KMS-11 (cell line): ENCODE data around the gene TTC28.

ENCODE experiments used
- H2AFZ ChIP-seq: fragments of 200-600 bp; sonication (generic); 2 replicates; pipeline ENCODE4 v1.6.1; 2016; ENCODE audit warnings: antibody characterized with exemption, mixed run types, low read depth
- H3K27ac ChIP-seq: fragments of 200-600 bp; sonication (generic); 2 replicates; pipeline ENCODE4 v1.6.1; 2016; ENCODE audit warnings: mild to moderate bottlenecking, mixed run types
- H3K27me3 ChIP-seq: fragments of 200-600 bp; sonication (generic); 2 replicates; pipeline ENCODE4 v1.6.1; 2017; ENCODE audit warnings: mild to moderate bottlenecking, low read depth, mixed run types, moderate library complexity; ENCODE audit not compliant: insufficient read depth
- H3K36me3 ChIP-seq: fragments of 200-600 bp; sonication (generic); 2 replicates; pipeline ENCODE4 v1.6.1; 2017; ENCODE audit warnings: mild to moderate bottlenecking, mixed run types; ENCODE audit not compliant: insufficient read depth
- H3K4me1 ChIP-seq: fragments of 200-600 bp; sonication (generic); 2 replicates; pipeline ENCODE4 v1.6.1; 2016; ENCODE audit warnings: mild to moderate bottlenecking, low read depth, mixed run types; ENCODE audit not compliant: poor library complexity, severe bottlenecking
- H3K4me2 ChIP-seq: fragments of 200-600 bp; sonication (generic); 2 replicates; pipeline ENCODE4 v1.7.0; 2016; ENCODE audit warnings: mild to moderate bottlenecking, mixed run types
- H3K4me3 ChIP-seq: fragments of 200-600 bp; sonication (generic); IDR thresholded peaks from 2 replicates; pipeline ENCODE4 v1.6.1; 2017; ENCODE audit warnings: low read depth, low read length, mixed read lengths; ENCODE audit not compliant: insufficient read depth
- H3K79me2 ChIP-seq: fragments of 200-600 bp; sonication (generic); 2 replicates; pipeline ENCODE4 v1.6.1; 2016; ENCODE audit warnings: low read depth, mixed run types; ENCODE audit not compliant: insufficient read depth
- H3K9ac ChIP-seq: fragments of 200-600 bp; sonication (generic); 2 replicates; pipeline ENCODE4 v1.6.1; 2016; ENCODE audit warnings: mild to moderate bottlenecking, mixed run types
- H4K20me1 ChIP-seq: fragments of 200-600 bp; sonication (generic); 2 replicates; pipeline ENCODE4 v1.6.1; 2016; ENCODE audit warnings: mild to moderate bottlenecking, mixed run types; ENCODE audit not compliant: insufficient read depth
- CTCF ChIP-seq: fragments of 200-600 bp; sonication (generic); conservative IDR thresholded peaks from 2 replicates; pipeline ENCODE4 v1.6.1; 2017; ENCODE audit warnings: low read depth, mild to moderate bottlenecking, antibody characterized with exemption, low read length, moderate library complexity, mixed read lengths

Gene TTC28

GRCh38 chr22:28250036-28250695, 429.5 kb downstream of the TTC28 start:
- Histone ChIP-seq H3K4me3 (no peak overlapping the region), H3K79me2 (no peaks in the 10 kb centered on the region), H4K20me1 (no peaks in the 10 kb centered on the region), H2AFZ (no peak overlapping the region), H3K27me3 (no peaks in the 10 kb centered on the region), H3K4me2 (no peak overlapping the region), H3K27ac (no peak overlapping the region), H3K36me3 (no peaks in the 10 kb centered on the region), H3K9ac (no peak overlapping the region), H3K4me1 (no peaks in the 10 kb centered on the region)
- TF ChIP-seq CTCF, result no peak

- no peak overlapping the region for H3K4me3 ChIP-seq
- H3K27ac ChIP-seq, result no peak overlapping the region
- no peaks in the 10 kb centered on the region for H3K36me3 ChIP-seq
- TF ChIP-seq CTCF, result no peak
- no peak overlapping the region for H3K4me2 ChIP-seq
- no peak overlapping the region for H2AFZ ChIP-seq
- H4K20me1 ChIP-seq, result no peaks in the 10 kb centered on the region
- no peak overlapping the region for H3K9ac ChIP-seq
- no peaks in the 10 kb centered on the region for H3K79me2 ChIP-seq
- H3K4me1 ChIP-seq, result no peaks in the 10 kb centered on the region
- H3K27me3 ChIP-seq, result no peaks in the 10 kb centered on the region
Measured at GRCh38 chr22:28249402-28249801, 430.2 kb downstream of the TTC28 start.

GRCh38 chr22:28247667-28248363, 431.8 kb downstream of the TTC28 start:
- no peaks in the 10 kb centered on the region for H3K79me2 ChIP-seq
- no peak overlapping the region for H3K4me3 ChIP-seq
- H2AFZ ChIP-seq, result no peak overlapping the region
- TF ChIP-seq CTCF, result no peak
- H3K36me3 ChIP-seq, result no peaks in the 10 kb centered on the region
- H3K4me1 ChIP-seq, result no peaks in the 10 kb centered on the region
- H3K27ac ChIP-seq, result no peak overlapping the region
- H3K4me2 ChIP-seq, result no peak overlapping the region
- no peaks in the 10 kb centered on the region for H4K20me1 ChIP-seq
- no peak overlapping the region for H3K9ac ChIP-seq
- no peaks in the 10 kb centered on the region for H3K27me3 ChIP-seq

GRCh38 chr22:28247136-28247535, 432.5 kb downstream of the TTC28 start:
- H3K36me3 ChIP-seq, result no peaks in the 10 kb centered on the region
- no peak for TF ChIP-seq CTCF
- no peaks in the 10 kb centered on the region for H3K79me2 ChIP-seq
- no peak overlapping the region for H3K4me2 ChIP-seq
- H3K9ac ChIP-seq, result no peak overlapping the region
- no peaks in the 10 kb centered on the region for H3K27me3 ChIP-seq
- no peak overlapping the region for H3K4me3 ChIP-seq
- no peak overlapping the region for H2AFZ ChIP-seq
- H3K4me1 ChIP-seq, result no peaks in the 10 kb centered on the region
- no peak overlapping the region for H3K27ac ChIP-seq
- H4K20me1 ChIP-seq, result no peaks in the 10 kb centered on the region
